Fibroblast of lung (primary cell): ENCODE data around the gene MYRF. TPM values are rescaled to one million over a fixed set of nuclear protein-coding genes. Genes with fewer than 3 reads are reported as not detected.

Source experiments
- DNase-seq, 2 donors: peaks; one replicate each; pipeline versions ENCODE4 v3.0.0 to v3.0.0-alpha.2; 2010; ENCODE audit warnings: low read depth in 2 of 2
- H2AFZ ChIP-seq: 2 replicates; pipeline ENCODE4 v1.5.1; 2012; ENCODE audit warnings: low read length, control low read depth, inconsistent platforms
- H3K27ac ChIP-seq: 2 replicates; pipeline ENCODE4 v1.5.1; 2011; ENCODE audit warnings: low read length, control low read depth; ENCODE audit not compliant: insufficient read depth
- H3K27me3 ChIP-seq: 2 replicates; pipeline ENCODE4 v1.5.1; 2011; ENCODE audit warnings: mild to moderate bottlenecking, low read length; ENCODE audit not compliant: control insufficient read depth, insufficient read depth
- H3K36me3 ChIP-seq: 2 replicates; pipeline ENCODE4 v1.5.1; 2011; ENCODE audit warnings: low read length; ENCODE audit not compliant: control insufficient read depth, insufficient read depth
- H3K4me1 ChIP-seq: 2 replicates; pipeline ENCODE4 v1.5.1; 2011; ENCODE audit warnings: low read length; ENCODE audit not compliant: control insufficient read depth, insufficient read depth; ENCODE audit errors: extremely low read depth
- H3K4me2 ChIP-seq: 2 replicates; pipeline ENCODE4 v1.5.1; 2011; ENCODE audit warnings: low read length, control low read depth; ENCODE audit not compliant: insufficient read depth; ENCODE audit errors: extremely low read depth
- H3K4me3 ChIP-seq, 4 experiments: fragments of 200-600 bp in 1 of 4; sonication (generic) in 1 of 4; replicated peaks in 1 of 4; 2 replicates each; pipeline ENCODE4 v1.5.1; 2011 to 2016; ENCODE audit warnings: low read length in 4 of 4, low read depth in 3 of 4, mild to moderate bottlenecking in 3 of 4, control low read depth in 2 of 4, inconsistent platforms in 1 of 4, mixed read lengths in 1 of 4; ENCODE audit not compliant: insufficient read depth in 1 of 4; ENCODE audit errors: control extremely low read depth in 1 of 4
- H3K79me2 ChIP-seq: 2 replicates; pipeline ENCODE4 v1.5.1; 2012; ENCODE audit warnings: mild to moderate bottlenecking, low read length, inconsistent platforms; ENCODE audit not compliant: control insufficient read depth, insufficient read depth
- H3K9ac ChIP-seq: 2 replicates; pipeline ENCODE4 v1.5.1; 2011; ENCODE audit warnings: mild to moderate bottlenecking, low read length, control low read depth; ENCODE audit not compliant: insufficient read depth
- H3K9me3 ChIP-seq: 2 replicates; pipeline ENCODE4 v1.5.1; 2012; ENCODE audit warnings: low read depth, low read length; ENCODE audit not compliant: control insufficient read depth, insufficient read depth
- H4K20me1 ChIP-seq: 2 replicates; pipeline ENCODE4 v1.5.1; 2011; ENCODE audit warnings: low read length; ENCODE audit not compliant: control insufficient read depth, insufficient read depth; ENCODE audit errors: extremely low read depth
- EZH2 ChIP-seq: IDR thresholded peaks from 2 replicates; pipeline ENCODE4 v1.5.1; 2012; ENCODE audit warnings: low read length, control low read depth, mild to moderate bottlenecking; ENCODE audit errors: missing control alignments
- polyA plus RNA-seq, 2 donors: library from polyadenylated mRNA; depleted of rRNA in 1 of 2; stranded (reverse) in 1 of 2; unstranded in 1 of 2; fragments of >200 nt; gene quantifications; 2 replicates each; pipeline ENCODE4 v1.2.1, GENCODE V29; 2011 to 2012; ENCODE audit warnings: missing spikeins in 1 of 2
- total RNA-seq: library from RNA; depleted of rRNA; stranded (reverse); fragments of >200 nt; gene quantifications from 2 replicates; pipeline ENCODE4 v1.2.1, GENCODE V29; 2014
- TF ChIP-seq, protein P1 (sequence below), 2 donors: IDR thresholded peaks in 1 of 2; conservative IDR thresholded peaks in 1 of 2; 1 replicate in 1 of 2; 2 replicates in 1 of 2; pipeline ENCODE4 v1.5.1; 2011 to 2012; ENCODE audit warnings: low read length in 2 of 2, control low read depth in 1 of 2, inconsistent platforms in 1 of 2, low read depth in 1 of 2, mild to moderate bottlenecking in 1 of 2

MYRF gene
- total and polyA plus RNA-seq, 2 donors (not counting 1 experiment from before 2014, with no cell fraction given): 0.10 to 0.17 TPM

DNA sequence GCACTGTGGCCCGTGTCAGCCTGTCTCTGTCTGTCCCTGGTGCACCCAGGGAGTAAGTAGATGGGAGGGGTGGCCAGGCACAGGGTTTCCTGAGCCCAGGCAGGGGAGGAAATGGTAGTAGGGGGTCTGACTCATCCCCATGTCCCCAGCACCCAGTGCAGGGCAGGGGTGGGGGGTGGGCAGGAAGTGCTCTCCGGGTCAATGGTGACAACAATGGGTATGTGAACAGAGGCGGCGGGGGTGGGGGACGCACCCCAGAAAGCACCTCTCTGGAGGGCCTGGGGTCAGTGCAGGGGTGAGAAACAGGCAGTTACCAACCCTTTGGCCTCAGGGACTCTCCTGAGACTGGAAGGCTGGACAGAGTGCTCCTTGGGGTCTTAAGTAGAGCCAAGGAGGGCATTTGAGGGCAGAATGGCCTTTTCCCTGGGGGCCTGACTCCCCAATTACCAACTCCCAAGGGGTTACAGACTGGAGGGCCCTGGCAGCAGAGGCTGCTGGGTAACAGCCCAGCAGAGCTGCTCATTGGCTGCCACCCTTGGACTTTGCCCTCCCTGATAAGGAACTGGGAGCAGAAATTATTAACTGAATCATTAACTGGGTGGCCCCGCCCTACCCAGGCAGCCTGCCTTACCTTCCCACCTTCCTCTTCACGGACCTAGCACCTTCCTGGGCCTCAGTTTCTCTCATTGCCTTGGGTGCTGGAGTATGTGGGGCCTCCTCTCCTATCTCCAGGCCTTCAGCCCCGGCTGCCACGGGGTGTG, 4.2 kb downstream of the MYRF start:
- H3K9ac ChIP-seq: no peak overlapping the region
- no peak overlapping the region for H3K4me3 ChIP-seq
- peaks cover 3% of the 10 kb centered on the region for H3K4me1 ChIP-seq
- no peak overlapping the region for H3K27ac ChIP-seq
- peak; percentile 17 to 46 for DNase-seq
- TF ChIP-seq, protein P1, sequence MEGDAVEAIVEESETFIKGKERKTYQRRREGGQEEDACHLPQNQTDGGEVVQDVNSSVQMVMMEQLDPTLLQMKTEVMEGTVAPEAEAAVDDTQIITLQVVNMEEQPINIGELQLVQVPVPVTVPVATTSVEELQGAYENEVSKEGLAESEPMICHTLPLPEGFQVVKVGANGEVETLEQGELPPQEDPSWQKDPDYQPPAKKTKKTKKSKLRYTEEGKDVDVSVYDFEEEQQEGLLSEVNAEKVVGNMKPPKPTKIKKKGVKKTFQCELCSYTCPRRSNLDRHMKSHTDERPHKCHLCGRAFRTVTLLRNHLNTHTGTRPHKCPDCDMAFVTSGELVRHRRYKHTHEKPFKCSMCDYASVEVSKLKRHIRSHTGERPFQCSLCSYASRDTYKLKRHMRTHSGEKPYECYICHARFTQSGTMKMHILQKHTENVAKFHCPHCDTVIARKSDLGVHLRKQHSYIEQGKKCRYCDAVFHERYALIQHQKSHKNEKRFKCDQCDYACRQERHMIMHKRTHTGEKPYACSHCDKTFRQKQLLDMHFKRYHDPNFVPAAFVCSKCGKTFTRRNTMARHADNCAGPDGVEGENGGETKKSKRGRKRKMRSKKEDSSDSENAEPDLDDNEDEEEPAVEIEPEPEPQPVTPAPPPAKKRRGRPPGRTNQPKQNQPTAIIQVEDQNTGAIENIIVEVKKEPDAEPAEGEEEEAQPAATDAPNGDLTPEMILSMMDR (conservative IDR thresholded peaks at IDR 0.05 in 1 of 2, IDR thresholded peaks at IDR 0.05 in 1 of 2; ENCODE audit: low read depth in 1 of 2, low read length in 2 of 2): no peak
- no peak for TF ChIP-seq EZH2
- H3K27me3 ChIP-seq: peaks cover 13% of the 10 kb centered on the region
- no peaks in the 10 kb centered on the region for H3K79me2 ChIP-seq
- no peaks in the 10 kb centered on the region for H3K9me3 ChIP-seq
- H4K20me1 ChIP-seq: no peaks in the 10 kb centered on the region
- H3K36me3 ChIP-seq: no peaks in the 10 kb centered on the region
- no peak overlapping the region for H2AFZ ChIP-seq
- H3K4me2 ChIP-seq: no peak overlapping the region

DNA sequence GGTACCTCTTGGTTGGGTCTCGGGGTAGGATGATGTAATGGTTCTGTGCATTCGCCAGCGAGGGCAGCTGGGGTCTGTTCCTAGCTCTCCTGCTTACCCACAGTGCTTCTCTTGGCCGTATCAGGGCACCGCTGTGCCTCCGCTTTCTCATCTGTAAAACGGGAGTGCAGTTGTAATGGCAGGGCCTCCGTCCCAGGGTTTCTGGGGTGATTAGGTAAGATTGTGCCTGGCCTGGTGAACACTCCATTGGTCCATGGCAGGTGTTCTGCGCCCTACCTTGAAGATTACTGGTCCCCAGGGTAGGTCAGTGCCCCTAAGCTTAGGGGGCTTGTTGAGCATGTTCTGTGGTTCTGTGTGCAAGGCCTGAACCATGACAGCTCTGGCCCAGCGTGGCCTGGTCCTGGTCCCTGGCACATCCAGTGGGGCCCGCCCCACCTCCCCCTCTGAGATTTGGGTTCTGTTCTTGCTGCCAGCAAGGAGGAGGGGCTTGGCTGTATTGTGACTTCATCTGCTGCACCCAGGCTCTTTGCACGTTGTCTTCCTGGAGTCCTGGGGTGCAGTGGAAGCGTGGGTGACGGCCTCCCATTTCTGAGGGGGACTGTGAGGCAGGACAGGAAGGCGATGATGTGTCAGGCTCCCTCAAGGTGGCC, 4.9 kb downstream of the MYRF start:
- no peak overlapping the region for H2AFZ ChIP-seq
- no peak overlapping the region for H3K27ac ChIP-seq
- H3K4me1 ChIP-seq: no peaks in the 10 kb centered on the region
- TF ChIP-seq, protein P1 (conservative IDR thresholded peaks at IDR 0.05 in 1 of 2, IDR thresholded peaks at IDR 0.05 in 1 of 2; ENCODE audit: low read depth in 1 of 2, low read length in 2 of 2): no peak
- no peak for TF ChIP-seq EZH2
- no peaks in the 10 kb centered on the region for H3K36me3 ChIP-seq
- DNase-seq: no peak
- no peaks in the 10 kb centered on the region for H4K20me1 ChIP-seq
- no peaks in the 10 kb centered on the region for H3K9me3 ChIP-seq
- H3K9ac ChIP-seq: no peak overlapping the region
- no peak overlapping the region for H3K4me2 ChIP-seq
- no peaks in the 10 kb centered on the region for H3K79me2 ChIP-seq
- H3K4me3 ChIP-seq: no peak overlapping the region
- peaks cover 13% of the 10 kb centered on the region for H3K27me3 ChIP-seq

DNA sequence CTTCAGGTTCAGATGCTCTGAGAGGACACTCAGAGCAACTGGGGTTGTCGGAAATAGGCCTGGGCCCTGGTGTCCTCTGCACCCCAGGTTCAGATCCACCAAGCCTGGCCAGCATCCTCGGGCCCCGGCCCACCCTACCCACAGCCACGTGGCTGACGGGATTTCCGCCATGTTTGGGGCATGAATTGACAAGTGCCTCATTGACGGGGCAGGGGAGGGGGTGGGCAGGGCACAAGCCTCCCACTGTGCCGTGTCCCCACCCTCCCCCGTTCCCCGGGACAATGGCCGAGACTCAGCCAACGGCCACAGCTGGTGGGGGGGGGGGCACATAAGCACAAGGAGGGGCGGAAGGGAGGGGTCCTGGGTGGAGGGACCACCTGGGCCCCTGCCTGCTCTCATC, 8.5 kb downstream of the MYRF start:
- TF ChIP-seq, protein P1 (conservative IDR thresholded peaks at IDR 0.05 in 1 of 2, IDR thresholded peaks at IDR 0.05 in 1 of 2; ENCODE audit: low read depth in 1 of 2, low read length in 2 of 2): no peak
- no peak for TF ChIP-seq EZH2
- no peaks in the 10 kb centered on the region for H3K9me3 ChIP-seq
- peaks cover 3% of the 10 kb centered on the region for H3K27me3 ChIP-seq
- H3K36me3 ChIP-seq: no peaks in the 10 kb centered on the region
- H2AFZ ChIP-seq: no peak overlapping the region
- H4K20me1 ChIP-seq: no peaks in the 10 kb centered on the region
- no peak overlapping the region for H3K4me3 ChIP-seq
- no peak overlapping the region for H3K9ac ChIP-seq
- H3K27ac ChIP-seq: no peak overlapping the region
- H3K4me1 ChIP-seq: no peaks in the 10 kb centered on the region
- H3K4me2 ChIP-seq: no peak overlapping the region
- no peaks in the 10 kb centered on the region for H3K79me2 ChIP-seq
- no peak for DNase-seq
